HG02884 (cell line): ENCODE results near the gene FAHD1.
"Not testable (repeated sequence)": the region's sequence is repeated elsewhere in the genome, so short reads cannot be mapped to it uniquely, and the experiment has no call there.

Experiments used
- ATAC-seq: cut with Tn5 transposase; IDR thresholded peaks from one replicate; pipeline ENCODE4 v1.9.1; 2021; ENCODE audit warnings: mild to moderate bottlenecking, moderate library complexity; ENCODE audit not compliant: unreplicated experiment

FAHD1 gene

DNA sequence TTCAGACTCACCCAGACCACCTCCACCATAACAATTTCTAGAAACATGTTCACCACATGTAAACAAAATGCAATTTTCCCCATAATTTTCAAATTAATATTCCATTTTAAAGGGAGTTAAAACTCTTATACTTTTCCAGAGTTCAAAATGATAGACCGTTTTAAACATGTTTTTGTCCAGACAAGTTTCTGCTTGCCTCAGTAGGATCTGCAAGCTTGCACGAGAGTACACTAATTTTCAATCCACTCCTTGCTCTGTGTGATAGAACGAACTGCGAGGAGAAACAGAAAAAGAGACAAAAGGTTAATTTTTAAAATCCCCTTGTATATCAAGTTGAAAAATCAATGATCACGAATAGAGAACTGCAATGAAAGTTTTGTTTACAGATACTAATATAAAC lies 7.1 kb downstream of the FAHD1 start:
- no peak for ATAC-seq

DNA sequence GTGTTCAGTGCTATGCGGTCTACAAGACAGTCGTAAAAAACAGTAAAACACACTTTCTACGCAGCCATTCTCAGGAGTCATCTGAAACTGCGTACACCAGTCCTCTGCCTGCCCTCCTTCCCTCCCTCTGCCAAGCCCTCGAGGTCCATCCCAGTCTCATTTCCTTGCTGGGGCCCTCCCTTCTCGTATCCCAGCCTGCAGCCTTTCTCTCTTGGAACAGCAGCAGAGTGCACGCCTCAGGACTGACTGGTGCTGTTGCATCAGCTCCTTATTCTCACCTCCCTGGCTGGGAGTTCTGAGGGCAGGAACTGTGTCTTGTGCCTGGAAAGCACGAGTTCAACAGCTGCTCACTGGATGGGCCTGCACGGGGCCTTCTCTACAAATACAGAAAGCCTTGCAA lies 12.5 kb downstream of the FAHD1 start:
- no peak for ATAC-seq

DNA sequence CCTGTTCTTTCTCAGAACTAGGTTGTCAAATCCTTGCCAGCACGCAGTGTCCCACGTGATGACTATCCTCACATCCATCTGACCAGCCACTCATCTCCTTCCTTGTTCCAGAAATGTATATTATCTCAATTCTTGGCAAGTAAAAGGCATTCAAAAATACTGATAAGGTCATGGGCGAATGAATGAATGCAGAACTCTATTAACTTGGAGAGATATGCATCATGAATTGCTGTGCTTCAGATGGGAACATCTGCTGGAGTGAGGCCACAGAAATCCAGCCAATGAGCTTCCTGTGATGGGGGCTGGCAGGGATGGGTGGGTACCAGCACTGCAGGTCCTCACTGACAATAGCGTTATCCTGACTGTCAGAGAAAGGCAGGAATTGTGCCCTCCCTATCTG lies 19.0 kb downstream of the FAHD1 start:
- no peak for ATAC-seq

DNA sequence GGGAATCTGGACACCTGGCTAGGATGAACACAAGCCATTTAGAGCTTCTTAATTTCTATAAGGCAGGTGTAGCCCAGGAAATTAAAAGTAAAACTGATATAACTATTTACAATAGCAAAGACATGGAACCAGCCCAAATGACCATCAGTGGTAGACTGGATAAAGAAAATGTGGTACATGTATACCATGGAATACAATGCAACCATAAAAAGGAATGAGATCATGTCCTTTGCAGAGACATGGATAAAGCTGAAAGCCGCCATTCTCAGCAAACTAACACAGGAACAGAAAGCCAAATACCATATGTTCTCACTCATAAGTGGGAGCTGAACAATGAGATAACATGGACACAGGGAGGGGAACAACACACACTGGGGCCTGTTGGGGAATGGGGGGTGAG lies 19.4 kb downstream of the FAHD1 start:
- ATAC-seq: no peak

DNA sequence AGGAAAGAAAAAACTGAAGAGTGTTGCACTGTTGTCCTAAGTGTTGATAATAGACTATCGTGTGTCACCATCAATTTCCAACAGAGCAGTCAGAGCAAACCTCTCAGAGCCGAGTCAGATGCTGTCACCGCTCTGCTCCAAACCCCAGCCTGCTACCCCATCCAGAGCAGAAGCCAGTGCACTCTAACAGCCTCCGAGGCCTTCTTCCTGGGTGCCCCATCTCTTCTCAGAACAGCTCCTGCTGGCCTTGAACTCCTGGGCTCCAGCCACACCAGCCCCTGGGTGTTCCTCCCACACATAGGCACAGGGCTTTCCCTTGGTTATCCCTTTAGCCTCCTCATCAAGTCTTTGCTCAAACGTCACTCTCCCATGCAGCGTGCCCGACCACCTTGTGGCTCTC lies 24.0 kb downstream of the FAHD1 start:
- ATAC-seq: no peak

DNA sequence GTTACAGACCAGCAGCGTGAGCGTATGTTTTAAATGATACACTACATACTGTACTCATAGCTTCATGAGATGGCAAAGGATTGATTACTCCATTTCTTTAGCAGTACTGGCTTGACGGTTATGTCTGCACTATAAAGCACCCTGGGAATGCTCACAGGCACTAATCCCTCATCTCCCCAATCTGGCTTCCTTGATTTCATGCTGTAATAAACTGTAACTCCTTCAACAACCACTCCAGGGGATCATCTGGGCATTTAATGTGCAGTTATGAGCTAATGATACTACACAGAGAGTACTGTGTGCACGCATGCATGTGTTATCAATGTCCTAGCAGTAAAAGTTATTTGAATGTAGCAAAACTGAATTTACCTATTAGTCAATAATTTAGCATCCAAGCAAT lies 24.8 kb downstream of the FAHD1 start:
- ATAC-seq: no peak

DNA sequence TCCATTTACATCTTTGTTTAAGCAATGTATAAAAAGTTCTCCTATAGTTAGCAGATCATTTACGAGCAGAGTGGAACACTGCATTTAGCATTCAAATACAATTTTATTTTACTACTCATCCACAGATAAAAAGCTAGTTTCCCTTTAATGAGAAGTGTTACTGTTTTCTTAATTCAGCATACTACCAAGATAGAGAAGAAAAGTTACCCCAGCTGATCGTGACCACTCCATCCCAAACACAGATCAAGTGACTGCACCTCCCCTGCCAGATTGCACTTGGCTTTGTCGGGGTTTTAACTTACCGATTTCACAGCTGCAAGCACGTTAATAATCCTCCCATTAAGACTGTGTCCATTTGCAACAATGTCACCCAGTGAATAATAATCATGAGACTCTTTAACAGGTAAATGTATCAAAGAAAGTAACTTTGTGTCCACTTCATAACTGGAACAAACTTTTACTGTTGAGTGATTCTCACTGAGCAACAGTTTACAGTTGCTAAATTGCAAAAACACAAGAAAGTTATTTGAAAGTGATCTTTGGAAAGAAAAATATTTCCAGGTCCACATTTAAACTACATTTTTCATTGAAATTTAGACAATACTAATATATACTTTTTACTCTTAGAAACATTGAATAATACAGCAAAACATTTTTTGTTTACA lies 30.6 kb downstream of the FAHD1 start:
- ATAC-seq: no peak

DNA sequence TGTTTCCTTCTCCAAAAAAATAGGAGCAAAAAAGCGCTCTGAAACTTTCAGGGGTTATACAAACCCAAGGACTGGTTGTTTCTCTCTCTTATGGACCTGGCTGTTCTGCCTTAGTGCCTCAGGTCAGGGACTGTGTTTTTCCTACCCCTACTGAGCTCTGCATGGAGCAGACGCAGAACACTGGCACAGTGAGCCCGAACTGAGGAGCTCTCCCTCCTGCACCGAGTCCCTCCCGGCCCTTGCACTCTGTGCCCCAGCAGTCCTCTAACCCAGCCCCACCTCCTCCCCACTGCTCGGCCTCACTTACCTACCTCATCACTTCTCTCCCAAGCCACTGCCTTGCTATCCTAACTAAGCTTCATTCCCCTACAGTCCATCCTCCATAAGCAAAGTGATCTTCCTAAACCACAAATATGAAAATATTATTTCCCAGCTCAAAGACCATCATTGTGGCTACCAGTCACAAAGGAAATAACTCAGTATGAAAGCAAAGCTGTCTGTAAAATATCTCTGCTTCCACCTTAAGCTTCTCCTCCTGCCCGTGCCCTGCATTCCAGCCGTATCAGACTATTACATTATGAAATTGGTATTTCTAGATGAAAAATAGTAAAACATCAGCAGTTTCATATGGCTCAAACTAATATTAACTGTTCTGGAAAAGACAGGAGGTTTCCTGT lies 31.3 kb downstream of the FAHD1 start:
- no peak for ATAC-seq

DNA sequence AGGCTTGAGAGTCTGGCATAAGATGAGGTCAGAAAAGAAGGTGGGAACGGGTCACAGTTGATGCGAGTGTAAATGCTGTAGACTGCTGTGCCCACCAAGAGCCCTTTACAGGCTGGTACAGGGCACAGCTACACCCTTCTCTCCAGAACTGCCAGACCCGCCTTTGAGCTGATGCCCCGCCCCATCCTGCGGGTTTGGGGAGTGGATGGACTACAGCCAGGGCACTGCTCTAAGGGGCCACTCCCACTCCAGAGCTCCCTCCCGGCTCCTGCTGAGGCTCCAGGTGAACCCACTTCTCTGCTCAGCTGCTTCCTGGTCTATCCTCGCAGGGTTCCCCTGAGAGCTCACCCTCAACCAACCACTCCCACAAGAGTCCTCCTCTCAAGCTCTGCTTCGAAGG lies 32.6 kb downstream of the FAHD1 start:
- ATAC-seq: no peak

DNA sequence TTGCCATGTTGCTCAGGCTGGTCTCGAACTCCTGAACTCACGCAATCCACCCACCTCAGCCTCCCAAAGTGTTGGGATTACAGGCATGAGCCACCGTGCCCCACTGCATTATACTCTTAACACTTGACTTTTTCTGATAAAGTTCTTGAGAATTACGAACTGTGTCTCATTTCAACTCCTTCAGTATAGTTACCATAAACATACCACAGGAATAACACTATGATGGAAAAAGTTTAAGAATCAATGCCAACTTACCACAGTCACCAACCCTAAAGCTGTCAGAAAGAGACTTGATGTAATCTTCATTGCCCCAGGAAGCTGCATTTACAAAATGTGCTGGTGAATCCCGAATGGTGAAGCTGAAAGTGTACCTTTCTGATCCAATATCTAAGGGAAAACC lies 34.7 kb downstream of the FAHD1 start:
- no peak for ATAC-seq

DNA sequence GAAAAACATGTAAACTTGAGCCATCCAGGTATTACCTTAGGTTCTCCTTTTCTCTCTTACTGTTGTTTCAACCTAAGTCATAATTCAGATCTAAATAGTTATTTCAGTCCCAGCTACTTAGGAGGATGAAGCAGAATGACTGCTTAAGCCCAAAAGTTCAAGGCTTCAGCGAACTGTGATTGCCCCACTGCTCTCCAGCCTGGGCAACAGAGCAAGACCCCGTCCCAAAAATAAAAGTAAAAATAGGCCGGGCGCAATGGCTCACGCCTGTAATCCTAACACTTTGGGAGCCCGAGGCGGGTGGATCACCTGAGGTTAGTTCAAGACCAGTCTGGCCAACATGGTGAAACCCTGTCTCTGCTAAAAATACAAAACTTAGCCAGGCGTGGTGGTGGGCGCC lies 35.4 kb downstream of the FAHD1 start:
- ATAC-seq: no peak

DNA sequence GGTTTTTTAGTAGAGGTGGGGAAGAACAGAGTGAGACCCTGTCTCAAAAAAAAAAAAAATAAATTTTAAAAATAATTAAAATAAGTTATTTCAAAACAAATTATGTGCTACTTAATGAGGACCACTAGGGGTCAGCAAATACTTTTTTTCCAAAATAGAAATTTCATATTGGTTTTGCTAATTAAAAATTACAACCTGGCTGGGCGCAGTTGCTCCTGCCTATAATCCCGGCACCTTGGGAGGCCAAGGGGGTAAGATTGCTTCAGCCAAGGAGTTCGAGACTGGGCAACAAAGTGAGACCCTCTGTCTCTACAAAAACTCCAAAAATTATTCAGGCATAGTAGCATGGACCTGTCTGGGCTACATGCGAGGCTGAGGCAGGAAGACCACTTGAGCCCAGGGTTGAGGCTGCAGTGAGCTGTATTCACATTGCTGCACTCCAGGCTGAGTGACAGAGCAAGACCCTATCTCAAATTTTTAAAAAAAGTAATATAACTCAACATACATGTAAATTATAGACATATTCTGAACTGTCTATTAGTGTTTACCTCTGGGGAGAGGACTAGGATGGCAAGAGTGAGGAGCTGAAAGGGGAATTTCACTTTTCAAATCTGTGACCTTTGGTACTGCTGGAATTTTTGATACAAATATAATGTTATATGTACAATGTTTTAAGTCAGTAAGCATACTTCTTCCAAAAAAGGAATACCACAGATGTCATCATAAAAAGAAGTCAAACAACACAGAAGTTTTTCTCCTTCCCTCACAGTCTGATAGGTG lies 36.9 kb downstream of the FAHD1 start:
- ATAC-seq: no peak

DNA sequence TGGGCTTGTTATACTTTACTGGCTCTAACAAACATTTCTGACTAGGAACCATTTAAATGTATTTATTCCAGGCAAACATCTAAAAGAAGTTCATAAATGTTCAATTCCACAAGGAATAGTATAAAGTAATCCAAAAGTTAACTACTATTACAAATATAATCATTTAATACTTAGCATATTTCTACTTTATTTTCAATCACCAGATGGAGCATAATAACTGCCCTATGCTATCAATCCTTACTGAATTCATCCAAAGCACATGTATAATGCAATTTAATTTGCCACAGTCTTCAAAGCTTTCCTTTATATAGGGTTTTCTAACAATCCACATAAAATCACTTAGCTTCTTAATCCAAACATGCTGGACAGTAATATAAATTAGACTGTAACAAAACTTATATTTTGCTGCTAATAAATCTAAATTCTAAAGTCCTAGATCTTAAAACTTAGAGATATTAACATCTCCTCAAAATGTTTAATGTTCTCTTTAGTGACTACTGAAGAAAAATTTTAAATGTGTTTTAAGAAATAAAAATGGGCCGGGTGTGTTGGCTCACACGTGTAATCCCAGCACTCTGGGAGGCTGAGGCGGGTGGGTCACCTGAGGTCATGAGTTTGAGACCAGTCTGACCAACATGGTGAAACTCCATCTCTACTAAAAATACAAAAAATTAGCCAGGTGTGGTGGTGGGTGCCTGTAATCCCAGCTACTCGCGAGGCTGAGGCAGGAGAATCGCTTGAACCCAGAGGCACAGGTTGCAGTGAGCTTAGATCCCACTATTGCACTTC lies 39.1 kb downstream of the FAHD1 start:
- ATAC-seq: no peak

DNA sequence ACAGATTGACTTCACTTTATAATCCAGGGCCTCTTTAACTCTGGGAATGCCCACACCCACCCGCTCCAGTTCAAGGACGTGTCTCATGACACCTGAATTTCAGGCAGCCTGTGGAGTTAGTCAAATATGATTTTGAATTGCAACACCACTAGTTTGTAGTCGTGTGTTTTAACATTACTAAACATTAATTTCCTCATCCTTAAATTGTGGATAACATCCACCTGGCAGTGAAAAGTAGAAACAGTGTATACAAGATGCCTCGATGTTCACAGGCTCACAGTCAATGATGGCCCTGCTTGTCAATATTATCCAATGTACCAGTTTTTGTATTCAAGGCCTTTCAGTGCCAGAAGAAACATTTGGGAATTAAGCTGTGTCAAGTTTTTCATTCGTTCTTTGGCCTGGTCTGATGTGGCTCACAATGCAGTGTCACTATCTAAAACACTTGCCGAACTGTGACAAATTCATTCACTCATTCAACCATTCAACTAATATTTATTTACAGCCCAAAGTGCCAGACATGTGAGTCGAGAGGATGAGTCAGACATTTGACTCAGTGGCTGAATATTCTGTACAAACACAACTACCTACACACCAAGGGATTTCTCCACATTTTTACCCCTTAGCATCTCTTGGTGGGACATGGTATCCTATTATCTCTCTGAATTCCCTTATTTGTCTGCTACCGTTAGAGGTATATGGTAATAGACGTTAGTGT lies 43.5 kb downstream of the FAHD1 start:
- ATAC-seq: no peak

DNA sequence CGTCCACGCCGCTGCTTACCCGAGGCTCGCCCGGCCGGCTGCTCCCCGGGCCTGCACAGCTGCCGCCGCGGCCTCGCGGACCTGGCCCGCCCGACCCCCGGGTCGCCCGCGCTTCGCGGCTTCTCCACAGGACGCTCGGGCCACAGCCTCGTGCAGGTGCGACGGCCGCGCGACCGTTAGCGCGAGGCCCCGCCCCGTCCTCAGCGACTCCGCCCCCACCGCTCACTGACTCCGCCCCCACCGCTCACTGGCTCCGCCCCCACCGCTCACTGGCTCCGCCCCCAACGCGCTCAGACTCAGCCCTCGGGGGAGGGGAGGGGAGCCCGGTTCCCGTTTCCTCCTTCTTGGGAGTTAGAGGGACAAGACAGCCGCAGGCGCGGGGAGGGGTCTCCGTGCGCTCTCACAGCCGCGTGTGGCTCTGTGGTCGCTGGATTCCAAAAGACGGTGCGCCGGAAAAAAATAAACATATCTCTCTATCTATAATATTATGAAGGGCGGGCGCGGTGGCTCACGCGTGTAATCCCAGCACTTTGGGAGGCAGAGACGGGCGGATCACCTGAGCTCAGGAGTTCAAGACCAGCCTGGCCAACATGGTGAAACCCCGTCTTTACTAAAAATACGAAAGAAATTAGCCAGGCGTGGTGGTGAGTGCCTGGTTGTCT lies 45.1 kb downstream of the FAHD1 start, which contains the start of gene MEIOB:
Gene MEIOB (minus strand): TSS at position 191 of the 662 bp plus-strand sequence. CDS start 3,989 bp downstream, outside the sequence.
- ATAC-seq: no peak

DNA sequence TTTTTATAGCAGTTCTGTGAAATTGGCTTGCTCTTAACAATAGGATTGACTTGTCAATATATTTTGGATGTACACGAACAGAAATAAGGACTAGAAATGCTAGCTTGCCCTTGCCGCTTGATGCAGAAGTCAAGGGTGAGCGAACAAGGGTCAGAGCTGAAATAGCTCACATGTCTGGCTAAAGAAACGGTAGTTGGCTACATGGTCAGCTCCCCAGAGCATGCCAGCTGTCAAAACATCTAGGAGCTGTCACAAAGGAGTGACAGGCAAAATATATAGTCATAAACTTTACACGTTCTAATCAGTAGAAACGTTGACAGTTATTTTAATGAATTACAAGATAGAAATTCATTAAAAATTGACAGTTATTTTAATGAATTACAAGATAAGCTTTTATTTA lies 47.8 kb downstream of the FAHD1 start:
- ATAC-seq: no peak

DNA sequence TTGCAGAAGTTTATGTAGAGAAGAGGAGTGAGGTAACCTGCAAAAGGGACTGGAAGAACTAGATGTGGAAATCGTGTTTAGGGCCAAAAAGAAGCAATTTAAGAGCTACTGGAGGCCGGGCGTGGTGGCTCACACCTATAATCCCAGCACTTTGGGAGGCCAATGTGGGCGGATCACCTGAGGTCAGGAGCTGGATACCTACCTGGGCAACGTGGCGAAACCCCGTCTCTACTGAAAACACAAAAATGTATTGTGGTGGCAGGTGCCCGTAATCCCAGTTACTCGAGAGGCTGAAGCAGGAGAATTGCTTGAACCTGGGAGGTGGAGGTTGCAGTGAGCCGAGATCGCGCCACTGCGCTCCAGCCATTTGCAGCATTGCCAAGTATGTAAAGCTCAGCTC lies 49.1 kb downstream of the FAHD1 start:
- ATAC-seq: not testable (repeated sequence)

DNA sequence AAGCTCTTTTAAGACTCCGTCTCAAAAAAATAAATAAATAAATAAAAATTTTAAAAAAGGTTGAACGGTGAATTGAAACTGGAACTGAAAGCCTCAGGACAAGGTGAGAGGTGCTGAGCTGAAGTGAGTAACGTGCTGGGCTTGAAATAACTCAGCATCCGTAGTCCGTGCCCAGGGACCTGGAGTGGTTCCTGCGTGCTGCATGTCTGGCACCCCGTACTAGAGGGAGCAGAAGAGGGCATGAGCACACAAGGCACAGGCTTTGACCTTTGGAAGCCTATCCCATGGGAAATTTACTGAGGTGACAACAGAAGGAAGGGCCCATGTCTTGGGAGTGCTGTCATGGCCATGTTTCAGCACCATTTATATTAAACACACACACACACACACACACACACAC lies 49.5 kb downstream of the FAHD1 start:
- ATAC-seq: no peak

DNA sequence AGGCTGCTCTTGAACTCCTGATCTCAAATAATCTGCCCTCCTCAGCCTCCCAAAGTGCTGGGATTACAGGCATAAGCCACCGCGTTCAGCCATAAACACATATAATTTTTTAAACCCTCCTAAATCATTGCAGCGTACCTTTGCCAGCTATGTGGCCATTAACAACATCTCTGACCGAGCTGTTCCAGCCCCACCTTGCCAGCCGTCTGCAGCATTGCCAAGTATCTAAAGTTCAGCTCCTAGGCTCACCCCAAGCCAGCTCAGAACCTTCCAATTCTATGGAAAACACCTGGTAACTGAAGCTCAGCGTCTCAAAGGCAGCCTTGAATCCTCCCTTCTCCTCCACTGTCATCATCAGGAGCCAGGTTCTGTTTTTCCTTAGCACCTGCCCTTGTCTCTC lies 50.1 kb downstream of the FAHD1 start:
- no peak for ATAC-seq

DNA sequence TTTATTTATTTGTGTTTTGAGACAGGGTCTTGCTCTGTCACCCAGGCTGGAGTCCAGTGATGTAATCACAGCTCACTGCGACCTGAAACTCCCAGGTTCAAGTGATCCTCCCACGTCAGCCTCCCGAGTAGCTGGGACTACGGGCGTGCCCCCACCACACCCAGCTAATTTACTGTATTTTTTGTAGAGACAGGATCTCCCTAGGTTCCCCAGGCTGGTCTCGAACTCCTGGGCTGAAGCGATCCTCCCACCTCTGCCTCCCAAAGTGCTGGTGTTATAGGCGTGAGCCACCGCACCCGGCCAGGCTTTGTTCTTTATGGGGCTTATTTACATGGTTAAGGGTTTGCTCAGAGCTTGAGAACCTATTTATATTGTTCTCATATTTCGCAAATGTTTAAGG lies 50.8 kb downstream of the FAHD1 start:
- ATAC-seq: no peak
